Measurements from ENCODE around the gene PREX1.

PREX1 gene

DNA sequence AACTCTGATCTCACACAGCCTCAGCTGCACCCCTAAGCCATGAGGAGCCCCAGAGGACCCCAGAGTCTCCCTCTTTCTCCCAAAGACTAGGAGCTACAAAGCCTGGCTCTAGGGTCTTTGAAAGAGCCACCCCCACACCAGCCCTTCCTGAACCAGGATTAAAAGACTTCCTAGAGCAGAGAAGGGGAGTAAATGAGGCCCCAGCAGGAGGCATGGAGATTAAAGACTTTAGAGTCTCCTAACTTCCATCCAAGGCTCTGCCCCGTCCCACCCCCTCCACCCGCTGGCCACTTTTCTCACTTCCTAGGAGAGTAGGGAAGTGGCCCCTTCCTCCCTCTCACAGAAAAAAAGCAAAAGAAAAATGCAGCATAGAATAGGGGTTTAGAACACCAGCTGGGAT lies 1.7 kb downstream of the PREX1 start:
- DNase-seq (ENCODE audit: low spot score), result no peak

DNA sequence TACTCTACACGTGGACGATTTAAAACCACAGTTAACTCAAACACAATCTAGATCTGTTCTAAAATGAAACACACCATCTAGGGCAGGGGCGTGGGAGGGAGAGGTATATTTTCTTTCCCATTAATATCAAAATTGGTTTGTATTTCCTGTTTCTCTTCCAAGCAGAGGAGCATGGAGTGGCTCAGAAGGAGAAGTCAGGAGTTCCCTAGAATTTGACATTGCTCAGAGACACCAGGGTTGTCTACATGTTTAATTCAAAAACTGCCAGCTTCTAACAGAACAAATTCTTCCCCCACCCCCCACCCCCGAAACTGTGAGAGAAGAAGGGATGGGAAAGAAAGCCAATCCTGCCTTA lies 2.3 kb downstream of the PREX1 start:
- DNase-seq (ENCODE audit: low spot score), result no peak

DNA sequence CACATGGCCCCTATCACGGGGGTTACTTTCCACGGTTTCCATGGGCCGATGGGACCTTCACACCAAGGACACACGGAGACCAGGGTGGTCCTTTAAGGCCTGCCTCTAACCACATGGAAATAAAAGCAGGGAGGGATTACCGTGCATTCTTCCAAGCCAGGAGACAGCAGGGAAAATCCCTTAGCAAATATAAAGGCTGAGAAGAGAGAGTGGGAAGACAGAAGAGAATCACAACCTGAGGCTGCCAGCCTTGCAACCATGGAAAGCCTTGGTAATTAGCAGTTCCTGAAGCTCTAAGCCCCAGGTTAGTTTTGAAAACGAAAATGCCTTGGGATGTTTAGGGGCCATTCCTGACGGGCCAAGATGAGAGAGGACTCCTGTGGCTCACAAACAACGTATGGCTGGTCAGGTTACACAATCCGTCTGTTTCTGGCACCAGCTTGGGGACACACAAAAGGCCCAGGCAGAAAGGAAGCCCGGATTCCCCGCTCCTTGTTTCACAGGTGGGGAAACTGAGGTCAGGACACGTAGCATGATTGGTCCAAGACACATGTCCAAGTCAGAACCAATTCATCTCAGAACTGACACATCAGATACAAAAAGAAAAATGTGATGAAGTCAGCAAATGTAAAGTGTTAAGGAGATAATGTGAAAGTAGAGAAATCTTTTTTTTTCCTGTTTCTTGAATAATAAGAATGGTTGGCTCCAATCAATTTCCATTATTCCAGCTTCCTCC lies 2.8 kb downstream of the PREX1 start:
- no peak for DNase-seq (ENCODE audit: low spot score)

DNA sequence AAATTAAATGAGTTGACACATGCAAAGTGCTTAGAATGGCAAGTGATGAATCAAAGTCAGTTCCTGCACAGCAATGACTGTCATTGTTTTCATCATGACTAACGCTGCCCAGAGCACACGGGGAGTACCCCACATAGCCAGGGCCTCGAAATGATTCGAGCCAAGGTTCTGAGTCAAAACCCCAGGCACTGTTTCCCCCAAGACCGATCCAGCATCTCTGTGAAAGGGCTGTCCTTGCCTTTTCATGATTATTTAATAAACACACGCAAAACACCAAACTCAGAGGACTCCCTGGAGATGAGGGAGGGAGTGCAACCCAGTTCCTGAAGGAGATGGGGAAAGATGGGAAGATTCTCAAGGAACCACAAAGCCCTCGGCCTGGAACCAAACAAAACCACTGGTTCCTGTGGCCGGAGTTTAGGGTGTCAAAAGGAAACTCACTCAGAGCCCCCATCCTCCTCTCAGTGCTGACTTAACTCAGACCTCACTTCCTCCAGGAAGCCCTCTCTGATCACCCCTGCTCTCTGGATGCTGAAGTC lies 3.8 kb downstream of the PREX1 start:
- peak; percentile 92 for DNase-seq (ENCODE audit: low spot score)

DNA sequence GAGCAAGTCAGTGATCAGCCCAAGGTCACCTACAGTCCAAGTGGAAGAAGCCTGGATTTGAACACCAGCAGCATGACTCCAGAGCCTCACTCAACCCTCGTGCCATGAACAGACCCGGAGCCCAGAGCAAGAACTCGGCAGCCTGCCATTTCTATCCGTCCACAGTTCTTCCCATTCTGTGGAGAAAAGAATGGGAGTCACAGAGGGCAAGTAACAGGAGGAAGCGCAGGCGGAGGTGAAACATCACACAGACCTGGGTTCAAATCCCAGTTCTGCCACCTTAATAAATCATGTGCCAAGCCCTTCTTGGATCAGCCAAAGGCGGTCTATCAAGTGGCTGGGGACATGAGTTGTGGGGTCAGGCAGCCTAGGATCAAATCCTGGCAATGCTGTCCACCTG lies 4.3 kb downstream of the PREX1 start:
- DNase-seq (ENCODE audit: low spot score), result no peak

DNA sequence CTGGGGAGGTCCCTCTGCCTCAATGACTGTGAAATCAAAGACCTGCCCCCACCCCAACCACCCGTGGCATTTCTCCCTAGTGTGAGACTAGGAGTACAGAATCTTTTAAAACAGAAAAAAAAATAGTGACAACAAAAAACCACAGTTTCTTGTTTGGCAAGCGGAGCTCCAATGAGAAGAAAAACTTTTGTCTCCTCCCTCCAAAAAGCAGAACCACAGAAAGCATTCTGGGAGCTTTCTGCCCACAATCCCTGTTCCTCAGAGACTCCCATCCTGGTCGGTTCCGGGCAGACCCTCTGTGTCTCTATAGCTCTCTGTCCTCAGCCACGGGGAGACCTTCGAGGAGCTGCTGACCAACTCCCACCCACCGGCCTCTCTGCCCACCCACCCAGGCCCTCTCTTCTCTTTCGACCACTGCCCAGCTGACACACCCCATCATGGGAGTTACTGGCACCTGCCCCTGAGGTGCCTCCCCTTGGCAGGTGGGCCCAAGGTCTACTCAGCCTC lies 4.9 kb downstream of the PREX1 start:
- no peak for DNase-seq (ENCODE audit: low spot score)

DNA sequence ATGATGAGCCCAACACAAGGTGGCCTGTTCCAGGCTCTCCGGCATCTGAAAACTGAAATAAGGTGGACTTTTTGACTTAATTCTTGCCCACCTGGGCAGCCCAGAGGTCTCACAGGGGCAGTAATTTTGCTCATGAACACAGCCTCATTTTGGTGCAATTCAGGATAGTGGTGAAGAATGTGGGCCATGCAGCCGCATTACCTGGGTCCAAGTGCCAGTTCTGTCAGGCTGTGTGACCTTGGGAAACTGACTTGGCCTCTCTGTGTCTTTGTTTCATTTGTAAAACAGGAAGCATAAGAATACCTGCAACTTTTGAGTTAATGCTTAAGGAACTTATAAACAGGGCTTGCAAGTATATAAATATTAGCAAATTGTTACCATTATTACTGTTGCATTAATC lies 5.6 kb downstream of the PREX1 start:
- DNase-seq (ENCODE audit: low spot score), result no peak

DNA sequence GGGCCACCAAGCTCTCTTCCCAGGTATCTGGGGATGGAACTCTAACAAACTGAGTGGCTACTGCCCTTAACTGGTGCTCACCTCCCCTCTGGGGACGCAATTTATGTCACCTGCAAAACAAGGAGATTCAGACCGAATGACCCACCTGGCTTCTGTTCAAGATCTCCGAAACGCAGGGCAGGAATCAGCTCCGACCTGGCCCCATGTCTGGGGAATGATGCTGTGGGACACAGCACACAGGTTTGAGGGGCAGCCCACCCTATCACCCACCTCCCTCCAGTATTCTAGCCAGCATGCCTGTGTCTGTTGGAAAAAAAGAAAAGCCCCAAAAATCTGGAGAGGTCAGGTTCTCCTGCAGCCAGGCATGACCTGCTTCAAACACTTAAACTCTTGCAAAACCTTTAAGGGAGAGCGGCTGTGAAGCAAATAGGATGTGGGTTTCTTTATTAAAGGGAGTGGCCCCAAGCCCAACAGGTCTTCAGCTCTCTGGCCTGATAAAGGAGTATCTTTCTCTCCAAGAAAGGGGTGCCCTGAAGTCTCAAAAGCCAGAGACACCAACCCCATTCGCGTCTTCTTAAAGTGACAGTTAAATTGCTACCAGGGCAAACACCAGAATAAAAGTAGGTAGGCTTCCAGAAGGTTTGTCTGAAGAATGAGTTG lies 6.4 kb downstream of the PREX1 start:
- no peak for DNase-seq (ENCODE audit: low spot score)

DNA sequence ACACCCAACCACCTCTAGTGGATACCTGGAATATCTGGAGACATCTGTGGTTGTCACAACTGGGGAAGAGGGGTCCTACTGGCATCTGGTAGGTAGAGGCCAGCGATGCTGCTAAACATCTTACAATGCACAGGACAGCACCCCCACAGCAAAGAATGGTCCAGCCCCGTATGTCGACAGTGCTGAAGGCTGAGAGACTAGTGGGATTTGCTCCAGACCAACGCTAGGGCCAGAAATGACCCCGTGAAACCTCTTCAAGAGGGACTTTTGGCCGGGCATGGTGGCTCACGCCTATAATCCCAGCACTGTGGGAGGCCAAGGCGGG lies 7.2 kb downstream of the PREX1 start:
- DNase-seq (ENCODE audit: low spot score), result no peak

DNA sequence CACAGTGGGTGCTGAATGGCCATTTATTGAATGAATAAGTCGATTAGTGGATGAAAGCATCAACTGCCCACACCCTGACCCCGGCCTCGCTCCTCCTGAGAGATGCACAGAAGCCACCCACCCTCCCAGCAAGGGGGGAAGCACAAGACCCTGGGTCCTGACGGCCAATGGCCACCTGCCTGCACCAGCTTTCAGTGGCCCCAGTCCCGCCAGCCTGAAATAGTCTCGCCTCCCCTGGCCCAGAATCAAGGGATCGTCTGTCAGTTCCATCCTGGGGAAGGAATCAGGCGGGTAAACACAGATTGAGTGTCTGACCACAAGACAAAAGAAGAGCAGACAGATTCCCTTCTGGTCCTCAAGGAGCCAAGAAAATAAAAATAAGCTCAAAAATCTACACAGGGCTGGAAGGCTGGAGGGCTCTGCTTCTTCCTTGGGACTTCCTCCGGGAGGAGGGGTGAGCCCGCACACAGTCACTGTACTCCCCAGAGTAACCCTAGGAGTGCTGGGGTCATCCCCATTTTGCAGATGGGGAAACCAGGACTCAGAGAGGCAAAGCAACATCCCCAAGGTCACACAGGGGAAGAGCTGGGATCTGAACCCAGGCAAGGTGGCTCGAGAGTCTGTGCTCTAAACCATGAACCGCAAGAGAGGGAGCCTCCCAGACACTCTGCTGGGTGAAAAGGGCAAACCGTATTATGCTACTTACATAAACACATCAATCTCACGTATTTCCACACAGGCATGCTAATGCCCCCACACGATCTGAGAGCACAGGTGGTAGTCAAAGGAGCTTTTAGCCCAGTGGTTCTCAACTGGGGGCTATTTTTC lies 7.8 kb downstream of the PREX1 start:
- DNase-seq (ENCODE audit: low spot score), result no peak

DNA sequence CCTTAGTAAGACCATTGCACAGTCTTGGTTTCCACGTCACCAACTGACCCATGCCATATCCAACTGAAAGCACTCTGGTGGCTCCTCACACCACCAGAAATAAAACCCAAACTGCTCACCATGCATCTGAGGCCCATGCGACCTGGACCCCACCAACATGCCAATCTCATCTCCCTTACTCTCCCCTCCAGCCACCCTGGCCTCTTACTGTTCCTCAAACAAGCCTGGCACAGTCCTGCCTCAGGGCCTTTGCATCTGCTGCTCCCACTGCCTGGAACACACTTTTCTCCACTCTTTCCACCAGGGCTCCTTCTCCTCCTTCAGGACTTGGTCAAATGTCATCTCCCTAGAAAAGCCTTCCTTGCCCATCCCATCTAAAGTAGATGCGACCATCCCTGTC lies 8.7 kb downstream of the PREX1 start:
- DNase-seq (ENCODE audit: low spot score), result no peak

DNA sequence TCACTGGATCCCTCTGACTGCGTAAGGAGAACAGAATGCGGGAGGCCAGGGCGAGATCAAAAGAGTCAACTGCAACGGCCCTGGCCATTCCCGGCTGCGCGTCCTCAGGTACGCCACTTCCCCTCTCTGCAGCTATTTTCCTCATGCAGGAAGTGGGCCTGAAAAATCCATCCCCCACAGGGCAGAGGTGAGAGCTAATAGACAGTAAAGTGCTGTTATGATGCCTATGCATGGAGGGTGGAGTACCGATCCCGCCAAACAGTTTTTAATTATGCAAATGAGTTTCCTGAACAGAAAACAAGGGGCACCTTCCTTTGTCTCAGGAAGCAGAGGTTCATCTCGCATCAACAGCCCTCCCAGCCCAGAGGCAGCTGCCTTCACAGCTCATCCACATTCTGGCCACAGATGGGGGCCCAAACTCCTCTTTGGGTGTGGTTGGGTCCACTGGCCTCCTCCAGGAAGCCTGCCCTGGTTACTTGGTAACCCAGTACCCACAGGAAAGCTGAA lies 9.3 kb downstream of the PREX1 start:
- DNase-seq (ENCODE audit: low spot score), result no peak

DNA sequence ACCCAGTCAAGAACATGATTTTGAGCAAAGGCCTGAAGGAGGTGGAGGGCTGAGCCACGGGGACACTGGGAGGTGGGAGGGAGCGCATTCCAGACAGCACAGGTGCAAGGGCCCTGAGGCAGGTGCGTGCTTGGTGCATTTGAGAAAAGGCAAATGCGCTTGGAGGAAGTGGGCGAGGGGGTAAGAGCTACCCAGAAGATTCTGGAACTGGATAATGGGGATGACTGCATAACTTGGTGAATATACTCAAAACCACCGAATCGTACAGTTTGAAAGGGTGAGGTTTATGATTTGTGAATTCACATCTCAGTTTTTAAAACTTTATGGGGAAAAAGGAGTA lies 9.8 kb downstream of the PREX1 start:
- DNase-seq (ENCODE audit: low spot score), result no peak

DNA sequence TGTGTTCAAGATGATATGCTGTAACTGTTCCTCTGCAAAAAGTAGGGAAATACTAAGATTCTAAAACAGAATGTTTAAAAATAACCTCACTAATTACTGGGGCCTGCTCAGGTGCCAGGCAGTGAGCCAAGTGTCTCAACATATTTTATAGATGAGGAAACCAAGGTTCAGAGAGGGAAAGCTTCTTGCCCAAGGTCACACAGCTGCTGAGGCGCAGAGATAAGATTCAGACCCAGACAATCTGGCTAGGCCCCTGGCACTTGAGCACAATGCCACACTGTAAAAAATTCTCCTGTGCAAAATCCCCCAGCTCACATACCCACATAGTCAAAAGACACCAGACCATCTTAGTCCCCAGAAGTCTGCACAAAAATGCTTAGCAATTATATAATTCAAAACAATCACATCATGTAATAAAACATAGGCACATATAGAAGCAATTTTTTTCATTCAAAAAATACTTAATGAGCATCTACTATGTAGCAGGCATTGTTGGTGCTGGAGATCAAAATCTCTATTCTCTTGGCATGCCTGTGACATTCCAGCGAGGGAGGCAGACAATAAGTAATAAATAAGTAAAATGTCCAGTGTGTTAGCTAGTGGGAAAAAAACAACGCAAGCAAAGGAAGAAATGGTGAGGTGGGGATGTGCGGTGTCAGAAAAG lies 10.3 kb downstream of the PREX1 start:
- DNase-seq (ENCODE audit: low spot score), result no peak

DNA sequence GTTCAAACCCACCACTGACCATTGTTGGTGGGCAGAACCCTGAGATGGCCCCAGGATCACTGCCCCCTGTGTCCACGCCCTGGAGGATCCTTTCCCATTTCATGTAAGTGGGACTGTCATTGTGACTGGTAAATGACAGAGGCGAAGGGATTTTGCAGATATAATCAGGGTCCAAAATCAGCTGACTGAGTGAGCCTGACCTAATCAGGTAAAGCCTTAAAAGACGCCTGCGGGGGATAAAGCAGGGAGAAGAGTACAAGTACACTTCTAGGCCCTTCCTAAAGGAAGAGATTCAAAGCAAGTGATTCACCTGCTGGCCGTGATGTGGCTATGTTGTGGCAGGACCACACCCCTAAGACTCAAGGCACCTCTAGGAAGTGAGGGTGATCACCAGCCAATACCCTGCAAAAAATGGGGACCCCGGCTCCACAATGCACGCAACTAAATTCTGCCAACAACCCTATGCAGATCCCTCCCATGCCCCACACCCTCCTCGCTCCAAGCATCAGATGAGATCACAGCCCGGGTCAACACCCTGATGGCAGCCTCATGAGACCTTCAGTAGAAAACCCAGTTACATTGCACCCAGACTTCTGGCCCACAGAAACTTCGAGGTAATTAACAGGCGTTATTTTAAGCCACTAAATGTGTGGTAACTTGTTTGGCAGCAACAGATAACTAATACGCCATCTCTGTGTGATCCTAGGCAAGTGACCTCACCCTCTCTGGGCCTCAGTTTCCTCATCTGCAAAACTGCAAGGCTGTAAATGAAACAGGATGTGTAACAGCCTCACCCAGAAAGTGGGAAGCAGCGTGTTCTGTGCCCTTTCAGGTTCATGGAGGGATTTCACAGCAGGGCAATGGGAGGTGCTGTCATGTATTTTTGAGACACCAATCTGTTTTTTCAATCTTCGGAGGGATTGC lies 11.3 kb downstream of the PREX1 start:
- DNase-seq (ENCODE audit: low spot score), result no peak

DNA sequence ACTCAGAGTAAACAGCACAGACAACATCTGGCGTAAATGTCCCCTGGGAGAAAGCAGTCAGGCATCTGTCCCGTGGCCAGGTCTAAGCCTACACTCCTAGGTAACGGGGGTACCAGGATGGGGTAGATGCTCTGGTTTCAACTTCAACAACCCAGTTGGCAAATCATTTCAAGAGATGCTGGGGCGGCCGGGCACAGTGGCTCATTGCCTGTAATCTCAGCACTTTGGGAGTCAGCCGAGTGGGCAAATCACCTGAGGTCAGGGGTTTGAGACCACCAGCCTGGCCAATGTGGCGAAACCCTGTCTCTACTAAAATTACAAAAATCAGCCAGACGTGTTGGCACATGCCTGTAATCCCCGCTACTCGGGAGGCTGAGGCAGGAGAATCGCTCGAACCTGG lies 12.3 kb downstream of the PREX1 start:
- no peak for DNase-seq (ENCODE audit: low spot score)

DNA sequence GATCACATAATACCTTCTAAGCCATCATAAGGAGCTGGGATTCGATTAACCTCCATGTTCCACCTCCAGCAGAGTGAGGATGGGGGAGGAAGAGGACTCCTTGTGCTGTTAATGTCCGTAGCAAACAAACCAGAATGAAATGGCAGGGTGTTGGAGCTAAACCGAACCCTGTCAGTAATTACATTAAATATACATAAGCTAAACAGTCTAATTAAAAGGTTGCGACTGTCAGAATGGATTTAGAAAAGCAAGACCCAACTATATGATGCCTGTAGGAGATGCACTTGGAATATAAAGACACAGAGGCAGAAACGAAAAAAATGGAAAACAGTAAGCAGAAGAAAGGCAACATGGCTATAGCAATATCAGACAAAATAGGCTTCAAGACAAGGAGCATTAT lies 13.2 kb downstream of the PREX1 start:
- no peak for DNase-seq (ENCODE audit: low spot score)

DNA sequence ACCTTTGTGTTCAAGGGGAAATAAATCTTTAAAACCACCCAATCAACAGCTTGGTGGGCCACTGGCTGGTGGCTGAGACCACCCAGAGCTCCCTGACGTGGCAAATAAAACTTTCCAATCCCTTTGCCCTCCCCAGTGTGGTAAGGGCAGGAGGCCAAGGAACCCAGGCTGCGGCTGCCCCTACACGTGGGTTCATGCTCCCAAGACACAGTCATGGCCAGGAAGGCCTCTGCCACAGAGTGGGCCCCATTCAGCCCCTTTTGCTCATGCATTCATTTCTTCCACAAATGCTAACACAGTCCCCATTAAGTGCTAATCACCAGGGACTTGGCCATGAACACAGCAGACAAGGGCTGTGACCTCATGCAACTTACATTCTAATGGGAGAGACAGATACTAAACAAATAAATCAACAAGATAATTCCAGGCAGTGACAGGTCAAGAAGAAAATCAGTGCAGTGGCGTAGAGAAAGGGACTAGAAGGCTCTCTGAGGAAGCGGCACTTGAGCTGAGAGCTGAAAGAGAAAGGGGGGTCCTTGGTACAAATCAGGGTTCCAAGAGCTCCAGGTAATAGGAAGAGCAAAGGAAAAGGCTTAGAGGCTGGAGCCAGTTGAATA lies 13.8 kb downstream of the PREX1 start:
- DNase-seq (ENCODE audit: low spot score), result no peak

DNA sequence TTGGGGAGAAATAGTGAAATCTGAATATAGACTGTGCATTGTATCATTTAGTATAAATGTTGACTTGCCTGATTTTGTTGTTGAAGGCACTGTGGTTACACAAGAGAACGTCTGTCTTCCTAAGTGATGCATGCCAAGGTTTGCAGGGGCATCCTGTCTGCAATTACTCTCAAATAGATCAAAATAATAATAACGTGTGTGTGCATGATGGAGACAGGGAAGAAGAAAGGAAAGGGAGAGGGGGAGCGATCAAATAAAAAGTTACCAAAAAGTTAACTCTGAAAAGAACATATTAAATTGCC lies 14.4 kb downstream of the PREX1 start:
- no peak for DNase-seq (ENCODE audit: low spot score)

DNA sequence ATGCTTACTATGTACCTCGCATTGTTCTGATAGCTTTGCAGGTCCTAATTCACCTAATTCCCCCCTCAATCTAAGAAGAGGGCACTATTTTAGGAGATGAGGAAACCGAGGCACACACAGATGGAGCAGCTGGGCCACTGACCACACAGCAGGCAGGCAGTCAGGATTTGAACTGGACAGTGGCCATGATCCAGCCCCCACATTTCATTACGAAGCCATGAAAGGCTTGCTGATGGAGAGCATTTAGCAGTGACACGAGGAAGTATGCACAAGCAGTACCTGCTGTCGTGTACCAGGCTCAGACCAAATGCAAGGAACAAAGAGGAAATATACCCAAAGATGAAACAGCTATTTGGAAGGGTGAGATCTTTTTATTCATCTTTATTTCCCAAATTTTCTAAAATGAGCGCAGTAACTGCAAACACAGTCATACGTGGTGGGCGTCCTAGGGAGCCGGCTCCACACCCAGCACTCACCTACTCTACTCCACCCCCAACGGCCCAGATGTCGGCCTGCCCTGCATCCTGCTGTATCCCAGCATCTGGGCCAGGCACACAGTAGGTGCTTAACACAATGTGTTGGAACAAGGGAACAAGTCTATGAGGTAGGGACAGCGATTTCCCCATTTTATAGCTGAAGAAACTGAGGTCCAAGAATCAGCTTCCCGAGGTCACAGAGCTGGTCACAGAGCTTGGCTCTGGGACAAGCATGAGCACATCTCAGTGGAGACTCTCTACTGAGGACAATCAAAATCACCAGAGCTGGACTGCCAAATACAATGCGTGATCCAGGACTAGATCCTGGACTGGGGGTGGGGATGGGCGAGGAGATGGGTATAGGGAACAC lies 15.0 kb downstream of the PREX1 start:
- no peak for DNase-seq (ENCODE audit: low spot score)
